HFF-Myc (cell line): ENCODE data around the gene FARP1.

Experiments used
- DNase-seq: peaks from one replicate; pipeline ENCODE4 v3.0.0-alpha.2; 2011; ENCODE audit warnings: low read depth; ENCODE audit errors: extremely low read depth
- H3K4me3 ChIP-seq: replicated peaks from 2 replicates; pipeline ENCODE4 v1.5.1; 2011; ENCODE audit warnings: low read depth, mild to moderate bottlenecking, control low read depth, low read length
- CTCF ChIP-seq: IDR thresholded peaks from 2 replicates; pipeline ENCODE4 v1.5.1; 2012; ENCODE audit warnings: mild to moderate bottlenecking, low read depth, low read length, control low read depth; ENCODE audit errors: missing control alignments

FARP1 gene

GRCh38 chr13:98334620-98335205, 191.8 kb downstream of the FARP1 start:
- DNase-seq = no peak
- no peak overlapping the region for H3K4me3 ChIP-seq
- no peak for TF ChIP-seq CTCF

DNA sequence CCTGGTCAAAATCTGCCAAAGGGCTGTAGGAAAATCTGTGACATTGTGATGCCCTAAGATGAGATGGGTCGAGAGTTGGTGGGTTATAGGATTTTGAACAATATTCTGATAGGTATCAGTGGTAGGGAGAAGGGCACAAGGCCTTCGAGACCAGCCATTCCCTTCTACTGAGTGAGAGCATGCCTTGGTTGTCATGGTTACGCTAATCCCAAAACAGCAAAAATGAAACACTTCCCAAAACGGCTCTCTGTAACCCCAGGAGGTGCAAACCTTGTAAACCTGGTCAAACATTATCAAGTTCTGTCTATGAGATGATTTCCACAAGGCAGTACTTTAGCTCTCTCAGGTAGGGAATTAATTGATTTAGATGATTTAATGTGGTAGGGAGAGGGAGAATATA, 192.8 kb downstream of the FARP1 start:
- DNase-seq = no peak
- TF ChIP-seq CTCF = no peak
- H3K4me3 ChIP-seq = no peak overlapping the region

- no peak for DNase-seq
- no peak for TF ChIP-seq CTCF
- no peak overlapping the region for H3K4me3 ChIP-seq
These were observed 195.4 kb downstream of the FARP1 start for GRCh38 chr13:98338310-98338709.

GRCh38 chr13:98339684-98340425, 197.0 kb downstream of the FARP1 start:
- no peak overlapping the region for H3K4me3 ChIP-seq
- DNase-seq = no peak
- no peak for TF ChIP-seq CTCF

- H3K4me3 ChIP-seq = no peak overlapping the region
- no peak for TF ChIP-seq CTCF
- no peak for DNase-seq
These were observed 200.1 kb downstream of the FARP1 start for GRCh38 chr13:98342953-98343352.

DNA sequence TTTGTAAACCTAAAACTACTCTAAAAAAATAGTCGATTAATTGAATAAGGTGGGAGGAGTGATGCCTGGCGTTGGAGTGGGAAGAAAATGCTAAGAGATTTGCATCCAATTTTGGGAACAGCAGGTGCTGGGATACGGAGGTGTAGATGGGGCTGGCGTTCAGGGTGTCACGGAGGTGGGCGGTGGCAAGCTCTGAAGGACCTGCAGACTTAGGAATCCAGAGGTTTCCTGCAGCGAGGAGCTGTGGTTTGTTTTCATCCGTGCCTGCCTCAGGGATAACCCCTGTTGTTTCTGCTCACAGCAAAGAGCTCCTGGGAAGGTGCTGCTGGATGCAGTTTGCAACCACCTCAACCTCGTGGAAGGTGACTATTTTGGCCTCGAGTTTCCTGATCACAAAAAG, 200.6 kb downstream of the FARP1 start:
- TF ChIP-seq CTCF = no peak
- no peak overlapping the region for H3K4me3 ChIP-seq
- DNase-seq = no peak
